GM21529 (cell line): ENCODE data around the gene CDH13.

Experiments used
- ATAC-seq: cut with Tn5 transposase; IDR thresholded peaks from one replicate; pipeline ENCODE4 v1.9.1; 2021; ENCODE audit not compliant: unreplicated experiment

Gene CDH13

DNA sequence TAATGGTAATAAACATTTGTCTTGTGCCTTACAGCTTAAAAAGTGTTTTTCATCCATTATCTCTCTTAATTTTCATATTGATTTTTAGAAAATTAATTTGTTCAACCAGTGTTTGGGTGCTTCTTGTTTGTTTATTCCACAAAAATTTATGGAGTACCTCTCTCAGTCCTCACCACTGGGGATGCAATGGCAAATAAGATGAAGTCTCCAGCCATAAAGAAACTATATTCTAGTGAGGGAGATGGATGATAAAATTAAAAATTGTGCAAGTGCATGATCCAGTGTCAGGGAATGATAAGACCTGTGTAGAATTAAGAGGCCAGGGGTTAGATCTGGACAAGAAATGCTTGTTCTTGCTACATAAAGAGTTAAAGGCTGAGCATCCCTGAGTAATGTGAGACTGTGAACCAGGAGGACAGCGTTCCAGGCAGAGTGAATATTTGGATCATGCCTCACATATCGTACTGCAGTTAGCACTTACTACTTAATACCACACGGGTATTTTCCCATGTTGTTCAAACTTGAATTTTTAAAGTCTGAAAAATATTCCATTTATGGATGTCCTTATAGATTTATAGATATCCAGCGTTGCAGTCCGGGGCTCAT is 645.3 kb downstream of the CDH13 start:
- ATAC-seq = no peak

DNA sequence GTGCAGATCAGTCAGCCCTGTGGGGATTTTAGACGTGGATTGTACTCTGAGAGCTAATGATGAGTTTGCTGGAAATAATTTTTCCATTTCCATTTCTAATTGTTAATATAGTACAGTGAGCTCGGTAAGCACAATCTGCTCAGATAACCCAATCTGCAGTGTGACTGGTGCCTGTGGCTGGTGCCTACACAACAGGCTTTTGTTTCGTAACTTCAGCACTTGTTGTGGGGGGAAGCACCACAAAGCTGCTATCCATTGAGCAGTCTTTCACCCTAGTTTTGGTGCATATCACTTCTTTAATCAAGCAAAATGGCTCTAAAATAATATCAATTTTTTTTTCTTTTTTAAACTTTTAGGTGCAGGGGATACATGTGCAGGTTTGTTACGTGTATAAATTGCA is 646.1 kb downstream of the CDH13 start:
- ATAC-seq = no peak

DNA sequence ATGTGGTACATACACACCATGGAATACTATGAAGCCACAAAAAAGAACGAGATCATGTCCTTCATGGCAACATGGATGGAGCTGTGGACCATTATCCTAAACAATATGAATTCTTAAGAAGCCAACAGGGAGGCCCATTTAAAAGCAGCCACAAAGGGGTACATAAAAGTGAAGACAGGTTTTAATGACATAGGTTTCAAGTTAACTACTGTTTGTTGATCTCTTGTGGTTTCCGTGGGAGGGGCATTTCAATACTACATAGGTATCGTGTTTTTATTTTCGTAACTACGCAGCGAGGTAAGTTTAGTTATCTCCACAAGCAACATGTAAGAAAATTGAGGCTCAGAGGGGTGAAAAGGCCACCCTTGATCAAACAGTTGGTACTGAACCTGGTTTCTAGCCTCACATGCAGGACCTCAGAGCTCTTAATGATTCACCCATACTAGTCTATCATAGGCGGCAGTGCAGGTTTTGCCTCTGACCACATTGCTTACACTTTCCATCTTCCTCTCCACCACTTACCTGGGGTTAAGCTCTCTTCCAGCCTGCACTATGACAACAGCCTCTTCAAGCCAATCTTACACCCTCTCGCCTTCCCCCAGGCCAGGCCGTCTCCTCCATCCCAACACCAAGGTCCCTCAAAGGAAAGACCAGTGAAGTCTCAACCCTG is 646.9 kb downstream of the CDH13 start:
- ATAC-seq = no peak

DNA sequence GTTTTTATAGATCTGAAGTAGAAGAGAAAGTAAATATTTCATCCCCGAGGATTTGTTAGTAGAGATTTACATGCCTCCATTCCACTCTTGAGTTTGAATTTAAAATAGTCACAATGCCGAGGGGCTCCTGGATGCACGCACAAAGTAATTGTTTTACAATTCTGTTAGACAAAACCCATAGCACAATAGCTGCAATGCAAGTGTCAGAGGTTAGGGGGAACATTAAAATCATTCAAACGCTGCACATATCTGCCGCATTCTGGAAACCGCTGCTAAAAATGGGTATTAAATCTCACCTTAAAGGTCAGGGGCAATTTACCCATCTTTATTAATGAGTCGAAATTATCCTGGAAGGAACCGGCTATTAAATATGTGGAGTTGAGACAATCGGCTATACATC is 652.5 kb downstream of the CDH13 start:
- no peak for ATAC-seq

DNA sequence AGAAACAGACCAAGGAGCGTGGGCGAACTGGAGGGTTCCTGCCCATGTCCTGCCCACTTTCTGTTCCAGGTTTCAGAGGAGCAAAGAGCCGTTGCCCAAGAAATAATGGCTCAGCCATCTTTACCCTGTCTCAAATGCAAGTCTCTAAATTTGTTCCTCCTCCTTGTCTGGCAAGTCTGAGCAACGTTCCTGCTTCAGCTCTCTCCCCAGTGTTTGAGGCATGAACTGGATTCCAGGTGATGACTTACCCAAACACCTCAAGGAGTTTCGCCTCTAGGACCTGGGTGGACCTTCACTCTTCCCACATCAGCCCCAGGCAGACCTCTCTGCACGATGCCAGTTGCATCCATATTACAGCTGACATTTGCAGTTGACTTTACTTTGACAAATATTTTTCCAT is 659.2 kb downstream of the CDH13 start:
- no peak for ATAC-seq

DNA sequence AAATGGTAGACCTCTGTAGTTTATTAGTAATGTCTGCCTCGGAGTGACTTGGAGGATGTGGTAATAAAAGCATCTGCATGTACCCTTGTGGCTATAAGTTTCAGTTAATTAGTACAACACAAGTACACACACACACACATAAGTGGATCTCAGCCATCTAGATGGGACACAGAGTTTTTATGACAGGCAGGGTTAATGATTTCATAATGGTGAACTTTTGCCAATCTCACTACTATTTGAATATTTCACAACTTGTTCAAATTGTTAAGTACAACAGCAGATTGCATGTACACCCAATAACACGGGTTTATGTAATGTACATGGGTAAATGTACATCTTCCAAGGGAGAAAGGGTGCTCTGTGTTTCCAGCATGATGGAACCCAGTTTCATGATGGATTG is 669.7 kb downstream of the CDH13 start:
- no peak for ATAC-seq

DNA sequence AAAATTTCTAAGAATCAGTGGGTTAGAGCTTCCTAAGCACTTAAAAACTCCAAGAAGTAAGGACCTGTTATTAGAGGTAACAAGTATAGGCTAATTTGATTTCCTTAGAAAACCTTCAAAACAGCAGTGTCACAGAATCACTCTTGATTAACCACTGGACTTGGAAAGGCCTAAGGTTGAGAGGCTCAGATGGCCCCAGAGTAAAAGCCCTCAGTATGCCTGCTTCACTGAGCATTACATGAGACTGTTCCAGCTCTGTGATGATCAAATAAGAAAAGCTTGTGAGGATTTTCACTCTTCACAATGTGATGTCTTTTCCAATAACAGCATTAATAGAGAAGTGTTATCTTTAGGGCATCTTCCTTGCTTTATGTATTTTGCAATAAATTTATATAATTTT is 671.8 kb downstream of the CDH13 start:
- ATAC-seq = no peak

DNA sequence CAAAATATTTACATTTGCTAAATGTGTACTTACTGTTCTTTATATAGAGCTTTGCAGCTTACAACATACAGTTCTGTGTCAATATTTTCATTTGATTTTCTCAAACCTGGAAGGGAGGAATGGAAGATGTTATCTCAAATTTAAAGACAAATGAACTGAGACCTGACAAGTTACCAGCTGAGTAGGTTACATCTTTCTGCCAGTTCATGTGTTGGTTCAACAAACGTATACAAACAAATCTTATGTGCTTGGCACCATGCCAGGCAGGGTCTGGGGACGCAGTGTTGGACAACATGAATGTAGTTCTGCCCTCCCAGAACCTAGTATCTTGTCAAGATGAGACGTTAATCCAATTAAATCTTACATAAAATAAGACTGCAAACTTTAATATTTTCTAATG is 673.6 kb downstream of the CDH13 start:
- ATAC-seq = no peak

DNA sequence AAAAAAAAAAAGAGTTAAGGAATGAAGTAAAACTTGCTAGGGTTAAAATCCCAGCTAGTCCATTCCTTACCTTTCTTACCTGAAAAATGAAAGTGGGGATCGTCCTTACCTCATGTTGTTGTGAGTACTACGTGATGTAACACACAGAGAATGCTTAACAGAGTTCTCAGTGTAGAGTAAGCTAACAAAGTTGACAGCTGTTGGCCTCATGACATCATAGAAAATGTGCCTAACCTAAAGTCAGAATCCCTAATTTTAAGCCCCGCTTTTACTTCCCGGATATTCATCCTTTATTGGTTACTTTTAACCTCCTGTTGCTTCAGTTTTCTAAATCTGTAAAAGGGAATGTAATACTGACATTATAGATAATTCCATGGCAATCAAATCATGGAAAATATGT is 675.2 kb downstream of the CDH13 start:
- ATAC-seq = no peak

DNA sequence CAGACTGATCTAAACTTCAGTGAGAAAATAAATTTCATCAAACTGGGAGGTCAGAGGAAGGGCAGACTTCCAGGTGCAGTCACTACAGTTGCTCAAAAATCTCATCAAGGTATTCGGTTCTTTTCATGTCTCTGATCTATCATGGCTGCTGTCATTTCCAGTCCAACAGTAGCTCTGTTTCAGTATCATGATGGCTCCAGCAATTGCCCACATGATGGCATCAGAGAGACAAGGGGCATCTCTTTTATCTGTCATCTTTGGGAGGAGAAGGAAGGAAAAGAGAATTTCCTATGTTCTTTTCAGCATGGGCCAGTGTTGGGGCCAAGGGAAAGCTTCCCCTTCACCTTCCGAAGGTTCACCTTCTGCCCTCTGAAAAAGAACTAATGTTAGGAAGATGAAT is 676.1 kb downstream of the CDH13 start:
- ATAC-seq = no peak

DNA sequence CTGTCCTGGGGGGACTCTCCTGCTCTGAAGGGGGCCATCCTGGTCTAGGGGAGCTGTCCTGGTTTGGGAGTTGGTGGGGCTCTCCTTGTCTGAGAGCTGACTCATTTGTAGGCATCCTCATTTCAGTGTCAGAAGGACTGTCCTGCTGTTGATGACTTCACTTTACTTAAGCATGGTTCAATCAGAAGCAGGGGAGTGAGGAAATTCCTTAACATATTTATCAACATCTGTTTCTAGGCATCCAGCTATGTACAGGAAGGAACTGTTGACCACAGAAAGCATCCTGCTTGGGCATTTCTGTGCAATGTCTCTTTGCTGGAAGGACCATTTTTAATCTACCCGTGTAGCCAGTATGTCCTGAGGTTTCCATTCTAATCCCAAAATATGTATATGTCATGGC is 678.3 kb downstream of the CDH13 start:
- no peak for ATAC-seq

DNA sequence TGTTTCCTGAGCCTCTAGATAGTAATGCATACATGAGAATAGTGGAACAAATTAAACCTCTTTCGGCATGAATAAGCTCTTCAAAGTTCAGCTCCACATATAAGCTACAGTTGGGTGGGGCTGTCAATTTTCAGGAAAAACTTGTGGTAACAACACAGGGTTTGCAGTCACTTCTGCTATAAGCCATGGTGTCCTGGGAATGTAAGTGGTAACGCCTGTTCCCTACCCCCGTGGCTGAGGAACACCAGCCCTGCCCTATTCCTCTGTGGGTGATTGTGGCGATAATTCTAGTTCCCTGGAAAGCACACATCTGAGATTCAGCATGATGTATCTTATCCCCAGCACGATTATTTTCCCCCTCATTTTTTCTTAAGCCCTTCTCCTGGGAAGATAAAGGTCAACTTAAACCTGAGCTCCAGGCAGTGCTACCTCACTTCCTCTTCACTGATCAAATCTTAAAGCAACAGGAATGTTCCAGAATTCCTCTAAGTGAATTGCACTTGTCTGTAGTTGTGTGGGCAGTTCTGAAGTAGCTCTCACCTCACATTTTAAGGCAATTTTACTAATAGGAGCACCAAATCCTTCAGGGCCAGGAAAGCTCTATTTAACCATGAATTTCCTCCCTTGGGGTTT is 680.3 kb downstream of the CDH13 start:
- ATAC-seq = no peak

DNA sequence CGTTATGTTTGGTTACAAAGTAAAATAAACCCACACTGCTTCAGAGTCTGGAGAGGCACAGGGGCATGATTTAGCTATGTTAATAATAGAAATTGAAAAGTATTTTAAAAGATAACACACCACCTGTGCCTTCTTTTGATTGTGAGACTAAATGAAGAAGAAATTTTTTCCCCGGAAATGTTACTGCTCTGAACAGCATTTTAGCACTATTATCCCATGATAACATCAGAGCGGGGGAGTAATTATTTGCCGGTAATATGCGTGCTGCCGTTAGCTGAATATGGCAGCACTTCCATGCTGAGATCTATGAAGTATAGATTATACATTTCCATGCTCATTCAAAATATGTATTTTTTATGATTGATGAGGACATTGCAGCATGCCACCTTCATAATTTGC is 680.8 kb downstream of the CDH13 start:
- no peak for ATAC-seq

DNA sequence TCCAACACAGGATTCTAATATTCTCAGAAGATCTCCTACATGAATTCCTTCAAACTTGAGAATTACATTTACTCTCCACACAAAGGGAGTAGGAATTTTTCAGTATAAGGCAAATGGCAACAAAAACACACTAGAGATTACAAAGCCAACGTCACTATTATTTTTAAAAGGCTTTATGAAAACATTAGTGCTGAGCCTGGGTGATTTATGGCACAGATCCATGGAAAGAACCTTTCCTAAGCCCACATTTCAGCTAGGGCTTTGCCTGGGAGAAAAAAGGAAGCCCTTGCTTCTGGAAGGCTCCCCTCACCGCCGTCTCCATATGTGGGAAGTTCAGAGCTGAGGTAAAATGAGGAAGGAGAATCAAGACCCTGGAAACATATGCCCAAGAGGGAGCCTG is 681.6 kb downstream of the CDH13 start:
- ATAC-seq = no peak

DNA sequence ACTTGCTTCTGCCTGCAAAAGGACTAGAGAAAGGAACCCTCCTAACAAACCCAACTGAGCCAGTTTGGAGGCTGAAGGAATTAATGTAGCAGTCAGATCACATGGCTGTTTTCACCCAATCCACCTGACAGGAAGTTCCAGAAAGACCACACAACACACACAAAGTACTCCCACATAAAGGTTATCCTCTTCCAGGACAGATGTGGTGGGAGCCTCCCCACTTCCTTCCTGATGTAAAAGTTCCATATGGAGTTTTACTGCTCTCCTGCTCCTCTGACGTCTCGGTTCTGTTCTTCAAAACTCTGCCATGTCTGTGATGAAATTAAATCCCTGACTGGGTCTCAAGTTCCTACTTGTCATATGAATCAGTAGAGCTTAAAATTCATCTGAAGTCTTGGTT is 684.0 kb downstream of the CDH13 start:
- no peak for ATAC-seq

DNA sequence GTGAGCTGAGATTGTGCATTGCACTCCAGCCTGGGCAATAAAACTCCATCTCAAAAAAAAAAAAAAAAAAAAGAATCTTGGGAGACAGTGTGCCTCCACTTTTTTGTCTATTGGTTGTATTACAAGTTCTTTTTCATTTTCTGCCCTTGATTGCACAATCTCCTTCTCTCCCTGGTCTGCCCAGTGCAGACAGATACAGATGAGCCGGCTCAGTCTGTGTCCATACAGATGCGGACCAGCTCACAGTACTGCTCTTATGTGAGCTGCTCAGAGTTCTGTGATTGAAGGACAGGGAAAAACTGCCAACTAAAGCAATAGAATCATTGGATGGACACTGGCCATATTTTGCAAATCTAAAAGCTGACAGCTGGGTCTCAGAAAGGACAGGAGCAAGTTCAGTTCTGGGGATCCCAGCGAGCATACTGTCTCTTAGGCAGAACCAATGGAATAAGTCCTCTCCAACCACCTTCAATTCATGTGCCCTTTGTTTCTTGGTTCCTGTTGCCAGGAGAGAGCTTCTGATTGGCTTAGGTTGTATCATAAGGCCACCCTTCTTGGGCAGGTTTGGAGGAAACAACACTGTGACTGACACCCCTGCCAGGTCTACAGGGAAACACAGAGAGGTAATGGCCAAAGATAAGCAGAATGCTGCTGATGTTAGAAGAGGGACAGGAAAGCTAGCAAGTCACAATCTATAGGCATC is 685.4 kb downstream of the CDH13 start:
- ATAC-seq = no peak

DNA sequence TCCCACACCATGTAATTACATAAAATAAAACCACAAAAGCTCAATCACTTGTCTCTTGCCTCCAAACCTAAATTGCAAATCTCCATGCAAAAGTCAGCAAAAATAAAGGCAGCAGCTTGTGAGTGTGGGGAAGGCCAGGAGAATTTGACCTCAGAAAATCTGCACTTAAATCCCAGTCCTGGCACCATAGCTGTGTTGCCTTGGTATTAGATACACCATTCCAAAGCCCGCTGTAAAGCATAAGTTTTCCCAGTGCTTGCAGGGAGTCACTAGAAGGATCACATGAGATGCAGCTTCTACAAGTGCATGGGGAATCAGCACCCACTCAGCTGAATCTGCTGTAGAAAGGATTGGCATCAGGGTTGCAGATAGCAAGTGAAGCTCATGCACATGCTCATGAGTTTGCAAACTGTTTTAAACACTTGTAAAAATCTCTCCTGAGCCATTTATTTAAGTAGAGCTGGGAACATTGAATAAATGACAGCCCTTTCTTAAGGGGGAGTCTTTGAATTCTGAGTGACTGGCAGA is 686.0 kb downstream of the CDH13 start:
- no peak for ATAC-seq

DNA sequence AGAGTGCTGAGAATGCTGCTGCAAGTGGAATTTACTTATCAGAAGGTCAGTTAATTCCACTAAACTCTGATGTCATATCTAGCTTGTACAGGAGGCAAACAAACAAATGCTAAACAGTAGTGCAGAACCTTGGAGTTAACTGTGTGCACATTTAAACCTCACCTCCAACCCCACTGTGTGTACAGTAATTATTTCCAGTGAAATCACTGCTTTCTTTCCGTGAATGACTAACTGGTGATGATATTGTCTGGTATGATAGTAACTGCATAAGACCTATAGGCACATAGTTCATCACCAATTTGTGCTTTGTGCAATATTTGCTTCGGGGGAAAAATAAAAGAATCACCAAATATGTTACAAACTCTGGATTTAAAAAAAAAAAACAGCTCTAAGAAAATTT is 688.5 kb downstream of the CDH13 start:
- no peak for ATAC-seq

DNA sequence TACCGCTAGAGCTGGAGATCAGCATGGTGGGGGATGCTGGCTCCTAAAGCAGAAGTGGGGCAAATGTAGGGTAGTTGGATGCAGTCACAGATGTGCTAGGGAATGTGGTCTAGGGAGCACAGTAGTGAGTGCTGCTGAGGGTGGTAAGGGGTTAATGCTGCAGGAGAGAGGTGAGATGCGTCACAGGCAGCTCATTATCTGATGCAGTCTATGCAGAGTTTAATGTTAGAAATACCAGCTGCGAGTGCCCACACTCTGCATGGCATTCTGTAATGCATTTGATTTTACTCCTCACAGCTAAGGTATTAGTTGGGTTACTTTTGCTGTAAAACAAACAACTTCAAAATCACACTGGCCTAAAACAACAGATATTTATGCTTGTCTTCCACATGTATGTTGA is 689.7 kb downstream of the CDH13 start:
- no peak for ATAC-seq

DNA sequence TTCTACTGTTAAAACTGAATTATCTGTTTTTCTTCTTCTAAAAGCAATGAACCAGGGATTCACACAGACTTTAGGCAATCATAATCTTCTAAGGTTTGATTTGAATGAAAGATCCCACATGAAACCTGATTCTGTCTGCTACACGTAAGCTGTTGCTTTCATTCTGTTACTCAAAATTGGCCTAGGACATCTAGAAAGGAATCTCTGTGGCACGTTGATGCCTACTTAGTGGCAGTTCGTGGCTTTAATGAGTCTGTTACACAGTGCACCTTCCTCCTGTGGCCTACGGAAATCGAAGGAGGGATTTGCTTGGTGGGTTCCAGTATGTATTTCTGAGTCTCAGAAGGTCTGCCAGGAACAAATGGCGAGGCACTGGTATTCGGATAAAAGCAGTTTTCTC is 691.6 kb downstream of the CDH13 start:
- ATAC-seq = no peak

DNA sequence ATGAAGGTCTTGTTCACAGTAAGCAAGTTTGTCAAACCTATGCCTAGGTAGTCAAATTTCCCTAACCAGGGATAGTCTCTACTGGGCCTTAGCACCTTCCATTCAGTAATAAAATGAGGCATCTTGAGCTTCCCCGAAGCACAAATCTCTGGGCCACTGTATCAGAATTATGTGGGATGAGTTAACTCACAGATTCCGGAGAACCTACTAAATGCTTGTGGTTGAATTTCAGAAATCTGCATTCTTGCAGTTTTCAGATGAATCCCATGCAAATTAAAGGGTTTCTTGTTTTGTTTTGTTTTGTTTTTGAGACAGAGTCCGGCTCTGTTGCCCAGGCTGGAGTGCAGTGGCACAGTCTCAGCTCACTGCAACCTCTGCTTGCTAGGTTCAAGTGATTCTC is 702.2 kb downstream of the CDH13 start:
- no peak for ATAC-seq

DNA sequence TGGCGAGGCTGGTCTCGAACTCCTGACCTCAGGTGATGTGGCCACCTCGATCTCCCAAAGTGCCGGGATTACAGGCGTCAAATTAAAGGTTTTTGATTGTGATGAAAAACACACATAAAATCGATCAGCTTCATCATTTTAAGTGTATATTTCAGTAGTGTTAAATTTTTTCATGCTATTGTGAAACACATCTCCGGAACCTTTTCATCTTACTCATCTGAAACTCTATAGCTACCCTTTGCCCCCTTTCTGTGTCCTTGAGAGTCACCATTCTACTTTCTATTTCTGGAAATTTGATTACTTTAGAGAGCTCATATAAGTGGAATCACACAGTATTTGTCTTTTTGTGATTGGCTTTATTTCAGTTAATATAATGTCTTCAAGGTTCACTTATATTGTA is 702.7 kb downstream of the CDH13 start:
- no peak for ATAC-seq
